ENCODE data around the gene EARS2.
"Not testable (repeated sequence)": the region's sequence is repeated elsewhere in the genome, so short reads cannot be mapped to it uniquely, and the experiment has no call there.

Gene EARS2

DNA sequence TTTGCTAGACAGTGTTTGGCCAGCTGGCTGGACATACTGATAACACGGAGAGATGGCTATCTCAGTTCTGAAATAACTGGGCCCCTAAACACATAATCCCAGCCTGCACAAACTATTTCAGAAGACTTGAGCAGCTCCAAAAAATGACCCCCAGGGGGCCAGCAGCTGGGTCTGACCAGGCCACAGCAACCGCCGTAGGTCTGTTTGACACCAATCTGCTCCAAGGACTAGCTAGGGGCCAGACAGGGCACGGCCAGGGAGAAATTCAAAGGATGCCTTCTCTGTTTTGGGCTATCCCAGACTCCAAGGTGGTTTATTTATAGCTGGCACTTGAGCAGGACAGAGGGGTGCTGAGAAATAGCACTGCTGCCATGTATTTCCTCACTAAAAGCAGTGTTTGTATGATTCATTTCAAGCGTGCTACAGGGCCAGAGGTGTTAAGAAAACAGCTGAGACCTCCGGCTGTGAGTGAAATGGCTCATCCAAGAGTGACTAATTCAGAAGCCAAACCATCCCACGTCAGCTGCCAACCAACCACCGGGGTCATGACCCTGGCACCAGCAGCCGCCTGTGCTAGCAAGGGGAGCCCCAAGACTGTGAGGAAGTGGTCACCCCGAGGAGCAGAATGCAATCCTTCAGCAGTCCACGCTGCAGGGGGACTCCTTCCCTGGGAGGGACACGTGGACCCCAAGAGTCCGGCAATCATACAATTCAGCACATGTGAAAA lies 52.5 kb downstream of the EARS2 start:
- DNase-seq: peak; percentile 67

GRCh38 chr16:23504076-23504452 lies 53.1 kb downstream of the EARS2 start:
- peak; percentile 51 for DNase-seq

GRCh38 chr16:23502466-23502865 lies 54.7 kb downstream of the EARS2 start:
- no peak for DNase-seq

GRCh38 chr16:23501291-23501690 lies 55.9 kb downstream of the EARS2 start:
- no peak for DNase-seq

GRCh38 chr16:23500862-23501225 lies 56.3 kb downstream of the EARS2 start:
- DNase-seq: no peak

DNA sequence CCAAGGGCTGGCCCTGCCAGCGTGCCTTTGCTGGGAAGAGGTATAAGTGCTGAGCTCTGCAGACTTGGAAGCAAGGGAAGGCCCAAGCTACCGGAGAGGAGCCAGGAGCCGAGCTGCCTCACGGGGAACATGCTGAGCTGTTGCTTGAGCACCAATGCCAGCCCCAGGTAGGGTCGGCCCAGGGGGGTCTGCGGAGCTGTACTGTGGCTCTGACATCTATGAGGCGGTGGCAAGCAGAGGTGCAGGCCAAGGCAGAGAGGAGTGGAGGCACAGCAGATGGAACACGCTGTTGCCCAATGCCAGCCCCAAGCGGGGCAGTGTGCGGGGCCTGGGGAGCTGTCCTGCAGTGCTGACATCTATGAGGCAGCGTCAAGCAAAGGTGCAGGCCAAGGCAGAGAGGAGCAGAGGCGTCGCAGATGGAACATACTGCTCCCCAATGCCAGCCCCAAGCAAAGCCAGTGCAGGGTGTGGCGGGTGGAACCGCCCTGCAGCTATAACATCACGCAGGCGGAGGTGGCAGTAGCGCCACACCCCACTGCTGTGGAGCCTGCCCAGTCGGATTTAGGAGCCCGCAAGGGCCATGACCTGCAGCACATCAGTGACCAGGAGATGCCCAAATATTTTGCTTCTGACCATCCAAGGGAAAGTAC lies 56.8 kb downstream of the EARS2 start:
- no peak for DNase-seq

DNA sequence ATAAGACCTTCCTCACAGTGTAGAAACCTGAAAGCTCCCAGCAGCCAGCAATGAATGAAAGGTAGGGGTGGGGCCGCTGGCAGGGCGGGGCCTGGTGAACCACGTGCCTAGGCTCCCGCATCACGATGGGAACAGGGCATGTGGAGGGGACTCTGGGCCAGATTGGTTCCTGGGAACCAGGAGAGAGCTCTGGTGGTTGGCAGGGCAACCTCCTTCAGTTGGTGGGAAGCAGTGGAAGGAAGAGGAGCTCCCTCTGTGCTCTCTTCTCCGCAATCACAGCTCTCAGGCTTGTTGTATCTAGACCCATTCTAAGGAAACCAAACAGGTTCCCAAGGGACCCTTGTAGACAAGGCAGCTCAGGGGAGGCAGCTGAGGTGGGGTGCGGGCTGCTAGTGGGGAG lies 57.3 kb downstream of the EARS2 start:
- no peak for DNase-seq

GRCh38 chr16:23498863-23499262 lies 58.3 kb downstream of the EARS2 start:
- DNase-seq: no peak

DNA sequence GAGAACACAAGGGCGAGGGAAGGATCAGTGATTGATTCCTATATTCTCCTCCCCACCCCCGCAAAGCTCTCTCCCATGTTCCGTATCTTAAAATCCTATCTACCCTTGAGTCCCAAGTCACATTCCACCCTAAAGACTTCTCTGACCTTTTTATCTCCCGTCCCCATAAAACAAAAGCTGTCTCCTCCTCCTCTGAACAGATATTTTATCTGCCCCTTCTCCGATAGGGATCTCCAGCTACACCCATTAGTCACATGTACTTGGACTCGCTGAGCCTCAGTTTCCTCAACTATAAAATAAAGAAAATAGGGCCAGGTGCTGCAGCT lies 59.6 kb downstream of the EARS2 start:
- DNase-seq: no peak

DNA sequence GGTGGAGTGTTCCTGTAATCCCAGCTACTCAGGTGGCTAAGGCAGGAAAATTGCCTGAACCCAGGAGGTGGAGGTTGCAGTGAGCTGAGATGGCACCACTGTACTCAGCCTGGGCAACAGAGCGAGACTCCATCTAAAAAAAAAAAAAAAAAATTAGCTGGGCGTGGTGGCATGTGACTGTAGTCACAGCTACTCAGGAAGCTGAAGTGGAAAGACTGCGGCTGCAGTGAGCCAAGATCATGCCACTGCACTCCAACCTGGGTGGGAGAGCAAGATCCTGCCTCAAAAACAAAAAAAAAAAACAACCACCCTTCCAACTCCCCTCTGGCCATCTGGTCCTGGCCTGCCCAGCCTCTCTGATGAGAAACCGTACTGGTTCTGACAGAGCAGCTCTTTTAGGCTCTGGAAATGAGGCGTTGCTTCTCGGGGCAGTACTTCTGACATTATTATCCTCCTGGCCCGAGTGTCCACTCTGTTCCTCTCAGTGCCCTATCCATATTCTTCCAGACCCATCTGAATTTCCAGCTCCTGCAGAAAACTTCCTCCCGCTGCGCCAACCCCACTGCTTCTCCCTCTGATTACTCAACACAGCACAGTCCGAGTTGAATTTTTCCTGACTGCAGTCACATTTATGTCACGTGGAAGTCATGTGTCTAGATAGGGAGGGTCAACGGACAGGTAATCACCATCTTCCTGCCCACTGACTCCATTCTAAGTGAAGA lies 60.2 kb downstream of the EARS2 start:
- DNase-seq: no peak

DNA sequence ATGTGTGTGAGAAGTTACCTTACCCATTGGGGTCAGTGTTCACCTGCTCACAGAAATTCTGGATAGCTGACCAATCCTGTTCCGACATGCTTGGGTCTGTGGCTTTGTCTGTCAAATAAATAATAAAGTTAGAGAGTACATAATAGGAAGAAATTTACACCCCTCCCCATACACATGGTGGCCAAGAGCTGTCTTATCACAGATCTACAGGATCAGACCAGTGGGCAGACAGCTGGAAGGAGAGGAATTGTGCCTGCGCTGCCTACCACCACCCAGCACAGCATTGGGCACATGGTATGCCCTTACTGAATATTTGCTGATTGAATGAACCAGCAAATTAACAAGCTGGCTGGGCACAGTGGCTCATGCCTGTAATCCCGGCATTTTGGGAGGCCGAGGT lies 61.5 kb downstream of the EARS2 start:
- DNase-seq: no peak

GRCh38 chr16:23494188-23494587 lies 63.0 kb downstream of the EARS2 start:
- no peak for DNase-seq

- no peak for DNase-seq
Observed at GRCh38 chr16:23491490-23492391, 65.4 kb downstream of the EARS2 start.

DNA sequence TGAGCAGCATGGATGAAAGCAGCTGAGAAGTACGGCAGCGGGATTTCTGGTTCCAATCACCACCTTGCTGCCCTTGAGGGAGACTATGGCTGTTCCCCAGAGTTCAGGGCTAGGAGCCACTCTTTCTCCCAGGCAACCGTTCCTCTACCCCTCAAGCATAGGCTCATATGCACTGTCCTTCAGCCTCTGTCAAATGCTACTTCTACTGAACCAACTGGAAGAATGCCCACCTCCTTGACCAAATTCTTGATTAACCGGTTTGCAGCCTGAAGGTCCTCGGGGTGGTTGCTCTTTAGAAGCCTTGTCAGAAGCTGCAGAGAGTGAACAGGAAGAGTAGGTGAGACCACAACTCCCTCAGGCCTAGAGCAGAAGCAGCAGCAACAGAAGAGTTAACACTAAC lies 70.7 kb downstream of the EARS2 start:
- no peak for DNase-seq

DNA sequence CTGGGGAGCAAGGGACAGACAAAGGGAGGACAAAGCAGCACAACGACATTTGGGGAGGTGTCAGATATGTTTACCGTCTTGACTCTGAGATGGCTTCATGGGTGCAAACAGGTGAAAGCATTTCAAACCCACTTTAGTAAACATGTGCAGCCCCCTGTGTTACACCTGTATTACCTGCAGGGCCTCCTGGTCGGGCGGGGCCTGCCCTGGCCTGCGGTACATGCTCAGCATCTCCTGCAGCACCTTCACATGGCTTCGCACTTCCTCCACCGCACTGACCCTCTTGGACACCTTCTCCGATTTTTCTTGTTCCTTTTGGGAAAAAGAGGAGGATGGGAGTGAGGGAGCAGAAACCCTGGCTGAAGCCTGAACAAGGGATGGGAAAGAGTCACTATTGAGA lies 71.3 kb downstream of the EARS2 start:
- DNase-seq: no peak

GRCh38 chr16:23485257-23485614 lies 71.9 kb downstream of the EARS2 start:
- DNase-seq: no peak

DNA sequence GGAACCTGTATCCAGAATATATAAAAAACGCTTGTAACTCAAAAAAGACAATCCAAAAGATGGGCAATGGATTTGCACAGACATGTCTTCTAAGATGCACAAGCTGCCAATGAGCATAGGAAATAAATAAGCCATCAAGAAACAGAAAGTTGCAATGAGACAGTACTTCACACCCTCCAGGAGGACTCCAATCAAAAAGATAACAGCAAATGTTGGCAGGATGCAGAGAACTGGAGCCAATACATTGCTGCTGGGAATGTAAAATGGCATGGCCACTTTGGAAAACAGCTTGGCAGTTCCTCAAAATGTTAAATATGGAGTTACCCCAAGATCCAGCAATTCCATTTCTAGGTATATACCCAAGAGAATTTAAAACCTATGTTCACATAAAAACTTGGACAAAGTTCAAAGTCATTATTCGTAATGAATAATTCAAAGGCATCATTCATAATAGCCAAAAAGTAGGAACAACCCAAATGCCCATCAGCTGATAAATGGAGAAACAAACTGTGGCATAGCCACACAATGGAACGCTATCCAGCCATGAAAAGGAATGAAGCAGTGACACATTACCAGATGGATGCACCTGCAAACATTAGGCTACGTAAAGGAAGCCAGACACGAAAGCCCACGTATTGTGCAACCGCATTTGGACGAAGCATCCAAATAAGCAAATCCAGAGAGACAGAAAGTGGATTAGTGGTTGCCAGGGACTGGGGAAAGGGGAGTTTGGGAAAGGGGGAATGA lies 72.5 kb downstream of the EARS2 start:
- DNase-seq: no peak

DNA sequence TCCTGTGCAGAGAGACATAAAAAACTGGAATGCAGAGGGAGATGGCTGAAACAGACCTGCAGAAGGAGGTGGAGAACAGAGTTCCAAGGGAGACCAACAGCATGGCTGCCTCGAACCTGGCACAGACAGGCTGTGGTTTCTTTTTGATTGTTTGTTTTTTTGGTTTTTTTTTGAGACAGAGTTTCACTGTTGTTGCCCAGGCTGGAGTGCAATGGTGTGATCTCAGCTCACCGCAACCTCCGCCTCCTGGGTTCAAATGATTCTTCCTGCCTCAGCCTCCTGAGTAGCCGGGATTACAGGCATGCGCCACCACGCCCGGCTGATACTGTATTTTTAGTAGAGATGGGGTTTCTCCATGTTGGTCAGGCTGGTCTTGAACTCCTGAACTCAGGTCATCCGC lies 73.7 kb downstream of the EARS2 start:
- not testable (repeated sequence) for DNase-seq

- no peak for DNase-seq
Observed at GRCh38 chr16:23482778-23483177, 74.4 kb downstream of the EARS2 start.

DNA sequence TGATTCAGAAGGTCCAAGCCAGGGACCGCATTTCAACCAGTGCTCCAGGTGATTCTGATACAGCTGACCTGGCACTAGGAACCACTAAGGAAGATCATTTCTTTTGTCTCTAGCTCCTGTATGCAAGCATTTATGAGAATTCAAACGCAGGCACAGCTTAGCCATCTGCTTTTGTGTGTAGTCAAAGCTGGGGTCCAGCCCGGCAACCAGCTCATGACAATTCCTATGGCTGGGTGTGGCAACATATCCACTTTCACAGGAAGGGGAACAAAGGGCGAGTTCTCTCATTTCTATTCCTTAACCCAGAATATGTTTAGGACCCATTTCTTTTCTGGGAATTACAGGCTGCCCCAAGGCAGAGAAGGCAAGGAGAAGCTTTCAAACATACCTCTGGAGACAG lies 76.9 kb downstream of the EARS2 start:
- no peak for DNase-seq

DNA sequence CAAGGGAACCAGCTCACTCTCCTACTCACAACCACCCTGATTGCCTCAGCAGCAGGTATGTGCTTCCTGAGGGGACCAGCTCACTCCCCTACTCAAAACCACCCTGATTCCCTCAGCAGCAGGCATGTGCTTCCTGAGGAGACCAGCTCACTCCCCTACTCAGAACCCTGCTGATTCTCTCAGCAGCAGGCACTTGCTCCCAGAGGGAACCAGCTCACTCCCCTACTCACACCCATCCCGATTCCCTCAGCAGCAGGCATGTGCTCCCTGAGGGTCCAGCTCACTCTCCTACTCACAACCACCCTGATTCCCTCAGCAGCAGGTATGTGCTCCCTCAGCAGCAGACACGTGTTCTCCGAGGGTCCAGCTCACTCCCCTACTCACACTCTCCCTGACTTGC lies 78.0 kb downstream of the EARS2 start:
- no peak for DNase-seq

- DNase-seq: no peak
Observed at GRCh38 chr16:23478566-23478965, 78.6 kb downstream of the EARS2 start.

GRCh38 chr16:23476289-23476688 lies 80.9 kb downstream of the EARS2 start:
- DNase-seq: no peak

Measured in left hindlimb (tissue), 1 donor.